ENCODE measurements around the gene GTF2F2. TPM values are rescaled to one million over a fixed set of nuclear protein-coding genes. Genes with fewer than 3 reads are reported as not detected.

GTF2F2 gene
- total RNA-seq, 1 experiment from 2014 or later: 37.8 TPM

DNA sequence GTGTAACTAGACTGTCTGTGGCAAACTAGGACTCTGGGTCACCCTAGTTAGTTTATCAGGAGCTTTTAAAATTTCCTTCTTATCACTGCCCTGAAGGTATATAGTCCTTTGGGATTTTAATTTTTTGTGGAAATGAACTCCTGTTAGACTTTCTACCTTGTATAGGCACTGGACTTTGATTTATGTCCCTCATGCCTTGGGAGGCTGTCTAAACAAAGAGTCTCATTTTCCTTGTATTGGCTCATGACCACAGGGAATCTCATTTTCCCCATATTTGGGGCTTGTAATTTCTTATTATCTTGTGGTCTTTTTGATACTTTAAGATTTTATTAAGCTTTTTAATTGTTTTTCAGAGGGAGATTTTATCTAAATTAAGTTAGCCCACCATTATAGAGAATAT, 59.1 kb downstream of the GTF2F2 start:
- BruUV-seq (replicated peaks): no TSS peak

DNA sequence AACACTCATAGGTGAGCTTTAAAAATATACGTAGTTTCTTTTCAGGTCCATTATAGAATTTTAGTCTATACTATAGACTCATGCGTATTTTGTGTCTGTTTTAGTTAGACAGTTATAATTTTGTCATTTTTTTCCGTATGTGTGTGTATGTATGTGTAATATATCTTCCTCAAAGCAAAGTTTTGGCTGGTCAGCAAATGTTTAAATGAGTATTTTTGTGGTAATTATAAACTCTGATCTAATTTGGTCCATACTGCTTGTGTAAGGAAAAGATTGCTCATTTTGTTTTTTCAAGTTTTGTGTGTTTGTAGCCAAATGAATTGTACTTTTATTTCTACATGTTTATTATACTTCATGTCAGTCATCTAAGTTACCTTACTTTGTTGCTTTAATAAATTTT, 60.0 kb downstream of the GTF2F2 start:
- POLR2A ChIA-PET (ENCODE audit: low non-redundant PET): no interaction called here
- TF ChIP-seq EZH2 (IDR thresholded peaks at IDR 0.05; ENCODE audit: borderline replicate concordance, low read depth, low read length, poor library complexity, severe bottlenecking): no peak
- CTCF ChIA-PET: no interaction called here
- no peaks in the 10 kb centered on the region for H3K27me3 ChIP-seq (replicated peaks; ENCODE audit: insufficient read depth, low read depth, low read length, poor library complexity)
- no TSS peak for BruUV-seq (replicated peaks)
- no peak for DNase-seq (ENCODE audit: low spot score)
- H3K4me3 ChIP-seq (ENCODE audit: low read depth, low read length, poor library complexity, severe bottlenecking): no peak overlapping the region
- H3K4me1 ChIP-seq (ENCODE audit: insufficient read depth, low read length, poor library complexity, severe bottlenecking): no peaks in the 10 kb centered on the region
- intact Hi-C loops (cut with micrococcal nuclease; ENCODE audit: unreplicated experiment): no loop called here
- H3K36me3 ChIP-seq (ENCODE audit: insufficient read depth, low read length, poor library complexity, severe bottlenecking): no peaks in the 10 kb centered on the region
- no peak overlapping the region for H3K27ac ChIP-seq (ENCODE audit: low read depth, low read length, poor library complexity, severe bottlenecking)
- H3K9me3 ChIP-seq (ENCODE audit: low read depth, low read length, poor library complexity, severe bottlenecking): no peaks in the 10 kb centered on the region

More for the DNA sequence above, 59.1 kb downstream of the GTF2F2 start:
- Histone ChIP-seq H3K27ac (ENCODE audit: low read depth, low read length, poor library complexity, severe bottlenecking) (no peak overlapping the region), H3K9me3 (ENCODE audit: low read depth, low read length, poor library complexity, severe bottlenecking) (no peaks in the 10 kb centered on the region), H3K4me3 (ENCODE audit: low read depth, low read length, poor library complexity, severe bottlenecking) (no peak overlapping the region), H3K4me1 (ENCODE audit: insufficient read depth, low read length, poor library complexity, severe bottlenecking) (no peaks in the 10 kb centered on the region), H3K27me3 (replicated peaks; ENCODE audit: insufficient read depth, low read depth, low read length, poor library complexity) (no peaks in the 10 kb centered on the region), H3K36me3 (ENCODE audit: insufficient read depth, low read length, poor library complexity, severe bottlenecking) (no peaks in the 10 kb centered on the region)
- DNase-seq (ENCODE audit: low spot score): no peak
- POLR2A ChIA-PET (ENCODE audit: low non-redundant PET): no interaction called here
- TF ChIP-seq EZH2 (IDR thresholded peaks at IDR 0.05; ENCODE audit: borderline replicate concordance, low read depth, low read length, poor library complexity, severe bottlenecking): no peak
- TF ChIP-seq, protein P1, sequence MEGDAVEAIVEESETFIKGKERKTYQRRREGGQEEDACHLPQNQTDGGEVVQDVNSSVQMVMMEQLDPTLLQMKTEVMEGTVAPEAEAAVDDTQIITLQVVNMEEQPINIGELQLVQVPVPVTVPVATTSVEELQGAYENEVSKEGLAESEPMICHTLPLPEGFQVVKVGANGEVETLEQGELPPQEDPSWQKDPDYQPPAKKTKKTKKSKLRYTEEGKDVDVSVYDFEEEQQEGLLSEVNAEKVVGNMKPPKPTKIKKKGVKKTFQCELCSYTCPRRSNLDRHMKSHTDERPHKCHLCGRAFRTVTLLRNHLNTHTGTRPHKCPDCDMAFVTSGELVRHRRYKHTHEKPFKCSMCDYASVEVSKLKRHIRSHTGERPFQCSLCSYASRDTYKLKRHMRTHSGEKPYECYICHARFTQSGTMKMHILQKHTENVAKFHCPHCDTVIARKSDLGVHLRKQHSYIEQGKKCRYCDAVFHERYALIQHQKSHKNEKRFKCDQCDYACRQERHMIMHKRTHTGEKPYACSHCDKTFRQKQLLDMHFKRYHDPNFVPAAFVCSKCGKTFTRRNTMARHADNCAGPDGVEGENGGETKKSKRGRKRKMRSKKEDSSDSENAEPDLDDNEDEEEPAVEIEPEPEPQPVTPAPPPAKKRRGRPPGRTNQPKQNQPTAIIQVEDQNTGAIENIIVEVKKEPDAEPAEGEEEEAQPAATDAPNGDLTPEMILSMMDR (conservative IDR thresholded peaks at IDR 0.05; ENCODE audit: low read depth, low read length): no peak
- CTCF ChIA-PET: no interaction called here
- intact Hi-C loops (cut with micrococcal nuclease; ENCODE audit: unreplicated experiment): no loop called here

DNA sequence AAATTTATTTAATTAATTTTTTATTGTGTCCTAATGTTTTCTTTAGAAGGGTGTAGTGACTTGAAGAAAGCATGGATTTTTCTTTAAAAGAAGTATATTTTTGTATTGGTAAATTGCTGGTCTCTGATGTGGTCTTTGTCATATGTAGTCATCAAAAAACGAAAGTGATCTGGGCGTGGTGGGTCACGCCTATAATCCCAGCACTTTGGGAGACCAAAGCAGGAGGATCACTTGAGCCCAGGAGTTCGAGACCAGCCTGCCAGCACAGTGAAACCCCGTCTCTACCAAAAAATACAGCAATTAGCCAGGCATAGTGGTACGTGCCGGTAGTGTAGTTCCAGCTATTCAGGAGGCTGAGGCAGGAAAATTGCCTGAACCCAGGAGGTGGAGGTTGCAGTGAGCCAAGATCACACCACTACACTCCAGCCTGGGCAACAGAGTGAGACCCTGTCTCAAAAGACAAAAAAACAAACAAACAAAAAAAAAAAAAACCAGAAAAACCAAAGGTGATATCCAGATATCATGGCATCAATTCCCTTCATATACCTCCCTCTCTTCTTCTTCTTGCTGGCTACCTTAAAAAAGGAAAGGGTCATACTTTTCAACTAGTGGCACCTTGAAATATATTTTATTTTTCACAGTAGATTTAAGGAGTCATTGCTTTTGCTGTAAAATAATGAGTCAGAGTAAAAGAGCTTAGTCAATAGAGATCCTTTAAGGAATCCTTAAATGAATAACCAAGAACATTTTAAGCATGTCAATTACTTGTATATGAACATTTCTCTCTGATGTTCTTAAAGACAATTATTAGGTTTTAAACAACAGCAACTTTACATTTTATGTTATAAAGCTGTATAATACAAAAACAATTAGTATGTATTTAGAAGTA, 60.6 kb downstream of the GTF2F2 start:
- no peaks in the 10 kb centered on the region for H3K36me3 ChIP-seq (ENCODE audit: insufficient read depth, low read length, poor library complexity, severe bottlenecking)
- no peak for TF ChIP-seq EZH2 (IDR thresholded peaks at IDR 0.05; ENCODE audit: borderline replicate concordance, low read depth, low read length, poor library complexity, severe bottlenecking)
- TF ChIP-seq, protein P1 (conservative IDR thresholded peaks at IDR 0.05; ENCODE audit: low read depth, low read length): no peak
- CTCF ChIA-PET: no interaction called here
- POLR2A ChIA-PET (ENCODE audit: low non-redundant PET): no interaction called here
- H3K27me3 ChIP-seq (replicated peaks; ENCODE audit: insufficient read depth, low read depth, low read length, poor library complexity): no peaks in the 10 kb centered on the region
- no TSS peak for BruUV-seq (replicated peaks)
- no peak overlapping the region for H3K4me3 ChIP-seq (ENCODE audit: low read depth, low read length, poor library complexity, severe bottlenecking)
- DNase-seq (ENCODE audit: low spot score): no peak
- no peak overlapping the region for H3K27ac ChIP-seq (ENCODE audit: low read depth, low read length, poor library complexity, severe bottlenecking)
- H3K4me1 ChIP-seq (ENCODE audit: insufficient read depth, low read length, poor library complexity, severe bottlenecking): no peaks in the 10 kb centered on the region
- no peaks in the 10 kb centered on the region for H3K9me3 ChIP-seq (ENCODE audit: low read depth, low read length, poor library complexity, severe bottlenecking)
- intact Hi-C loops (cut with micrococcal nuclease; ENCODE audit: unreplicated experiment): no loop called here

DNA sequence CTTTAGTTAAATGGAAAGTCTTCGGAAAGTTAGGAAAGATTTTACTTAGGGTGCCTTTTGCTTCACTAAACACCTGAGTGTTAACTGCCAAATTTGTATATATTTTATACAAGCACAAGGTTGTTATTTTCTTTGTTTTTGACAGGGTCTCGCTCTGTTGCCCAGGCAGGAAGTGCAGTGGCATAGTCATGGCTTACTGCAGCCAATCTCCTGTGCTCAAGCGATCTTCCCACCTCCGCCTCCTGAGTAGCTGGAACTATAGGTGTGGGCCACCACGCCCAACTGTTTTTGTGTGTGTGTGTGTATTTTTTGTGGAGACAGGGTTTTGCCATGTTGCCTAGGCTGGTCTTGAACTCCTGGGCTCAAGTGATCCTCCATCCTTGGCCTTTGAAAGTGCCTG, 64.4 kb downstream of the GTF2F2 start:
- POLR2A ChIA-PET (ENCODE audit: low non-redundant PET): no interaction called here
- CTCF ChIA-PET: no interaction called here
- Histone ChIP-seq H3K9me3 (ENCODE audit: low read depth, low read length, poor library complexity, severe bottlenecking) (no peaks in the 10 kb centered on the region), H3K27ac (ENCODE audit: low read depth, low read length, poor library complexity, severe bottlenecking) (no peak overlapping the region), H3K4me3 (ENCODE audit: low read depth, low read length, poor library complexity, severe bottlenecking) (no peak overlapping the region), H3K4me1 (ENCODE audit: insufficient read depth, low read length, poor library complexity, severe bottlenecking) (no peaks in the 10 kb centered on the region), H3K36me3 (ENCODE audit: insufficient read depth, low read length, poor library complexity, severe bottlenecking) (no peaks in the 10 kb centered on the region), H3K27me3 (replicated peaks; ENCODE audit: insufficient read depth, low read depth, low read length, poor library complexity) (no peaks in the 10 kb centered on the region)
- DNase-seq (ENCODE audit: low spot score): no peak
- TF ChIP-seq, protein P1 (conservative IDR thresholded peaks at IDR 0.05; ENCODE audit: low read depth, low read length): no peak
- no peak for TF ChIP-seq EZH2 (IDR thresholded peaks at IDR 0.05; ENCODE audit: borderline replicate concordance, low read depth, low read length, poor library complexity, severe bottlenecking)
- intact Hi-C loops (cut with micrococcal nuclease; ENCODE audit: unreplicated experiment): no loop called here
- BruUV-seq (replicated peaks): no TSS peak
